Activated CD4-positive, alpha-beta memory T cell treated with anti-CD3 and anti-CD28 coated beads for 36 hours (primary cell): ENCODE results near the gene KCNQ5. TPM values are rescaled to one million over a fixed set of nuclear protein-coding genes. Genes with fewer than 3 reads are reported as not detected.

Experiments
- CTCF ChIA-PET: fragments of 350-600 bp; sonication (Branson Sonifier 250); formaldehyde crosslinking; loops from one replicate; lab custom pipeline; 2021; ENCODE audit warnings: antibody characterized with exemption, inconsistent platforms; lab: Charles Lee
- POLR2A ChIA-PET: fragments of 350-600 bp; sonication (Branson Sonifier 250); formaldehyde crosslinking; loops from one replicate; lab custom pipeline; 2021; ENCODE audit warnings: antibody characterized with exemption; lab: Charles Lee
- DNase-seq: peaks from one replicate; pipeline ENCODE4 v3.0.0-alpha.2; 2020
- H3K27ac Mint-ChIP-seq: one replicate; pipeline ENCODE4 v1.8.0; 2021; ENCODE audit warnings: mixed read lengths
- H3K27me3 Mint-ChIP-seq: one replicate; pipeline ENCODE4 v1.8.0; 2021; ENCODE audit warnings: mixed read lengths
- H3K36me3 Mint-ChIP-seq: one replicate; pipeline ENCODE4 v1.8.0; 2021; ENCODE audit warnings: mixed read lengths
- H3K4me1 Mint-ChIP-seq: one replicate; pipeline ENCODE4 v1.8.0; 2021; ENCODE audit warnings: low read depth, mixed read lengths
- H3K4me3 Mint-ChIP-seq: one replicate; pipeline ENCODE4 v1.8.0; 2021; ENCODE audit warnings: mild to moderate bottlenecking, mixed read lengths
- H3K9me3 Mint-ChIP-seq: one replicate; pipeline ENCODE4 v1.8.0; 2021; ENCODE audit warnings: mixed read lengths
- intact Hi-C: fragments of 100-400 bp; cut with micrococcal nuclease; formaldehyde crosslinking; loops from one replicate; pipeline ENCODE4 v1.15.1; 2023
- total RNA-seq, 2 experiments: library from RNA; stranded (reverse); gene quantifications; one replicate each; pipeline ENCODE4 v1.2.3, GENCODE V29; 2021

KCNQ5 gene
- total RNA-seq, 2 experiments from 2014 or later, result 4.5 to 5.2 TPM

- Mint-ChIP-seq H3K4me3 (no peak overlapping the region), H3K4me1 (no peaks in the 10 kb centered on the region), H3K27me3 (no peaks in the 10 kb centered on the region), H3K36me3 (no peaks in the 10 kb centered on the region), H3K9me3 (no peaks in the 10 kb centered on the region), H3K27ac (no peak overlapping the region)
- CTCF ChIA-PET, result interaction anchor here (0.6 to 1.2 kb wide), 2 partner anchors 171 to 1608 kb away, joined by 3 read pairs; no protein-coding TSS in a partner anchor
- intact Hi-C loops, result no loop called here
- DNase-seq, result no peak
- POLR2A ChIA-PET, result no interaction called here
These were observed 165.6 kb downstream of the KCNQ5 start for GRCh38 chr6:72787391-72788031.

DNA sequence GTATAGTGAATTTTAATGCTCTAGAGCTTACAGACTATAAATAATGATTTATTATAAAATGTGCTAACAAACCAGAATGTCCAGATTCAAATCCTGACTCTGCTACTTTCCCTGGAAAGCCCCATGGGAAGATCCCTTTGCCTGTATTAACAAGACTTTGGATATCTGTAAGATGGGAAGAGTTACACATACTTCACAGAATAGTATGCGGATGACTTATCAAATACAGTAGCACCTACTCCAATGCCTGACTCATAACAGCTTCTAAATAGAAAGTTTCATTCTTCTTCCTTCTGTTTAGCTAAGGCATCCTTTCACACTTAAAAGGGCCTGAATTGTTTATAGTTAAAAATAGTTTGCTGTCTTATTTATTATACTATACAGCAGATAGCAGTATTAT, 166.3 kb downstream of the KCNQ5 start:
- no peak overlapping the region for H3K4me3 Mint-ChIP-seq
- no peak for DNase-seq
- ChIA-PET POLR2A (no interaction called here), CTCF (interaction anchor here (1.2 kb wide), 1 partner anchor 172 kb away, joined by 3 read pairs; no protein-coding TSS in a partner anchor)
- H3K4me1 Mint-ChIP-seq, result no peaks in the 10 kb centered on the region
- intact Hi-C loops, result no loop called here
- no peaks in the 10 kb centered on the region for H3K9me3 Mint-ChIP-seq
- H3K27ac Mint-ChIP-seq, result no peak overlapping the region
- no peaks in the 10 kb centered on the region for H3K36me3 Mint-ChIP-seq
- H3K27me3 Mint-ChIP-seq, result no peaks in the 10 kb centered on the region

GRCh38 chr6:72789145-72789544, 167.3 kb downstream of the KCNQ5 start:
- no peak overlapping the region for H3K4me3 Mint-ChIP-seq
- no peak for DNase-seq
- H3K4me1 Mint-ChIP-seq, result no peaks in the 10 kb centered on the region
- CTCF ChIA-PET, result no interaction called here
- intact Hi-C loops, result no loop called here
- no peaks in the 10 kb centered on the region for H3K36me3 Mint-ChIP-seq
- no peaks in the 10 kb centered on the region for H3K27me3 Mint-ChIP-seq
- H3K27ac Mint-ChIP-seq, result no peak overlapping the region
- no peaks in the 10 kb centered on the region for H3K9me3 Mint-ChIP-seq
- POLR2A ChIA-PET, result no interaction called here

GRCh38 chr6:72792692-72793091, 170.8 kb downstream of the KCNQ5 start:
- Mint-ChIP-seq H3K27ac (no peak overlapping the region), H3K4me3 (no peak overlapping the region), H3K9me3 (no peaks in the 10 kb centered on the region), H3K4me1 (no peaks in the 10 kb centered on the region), H3K27me3 (no peaks in the 10 kb centered on the region), H3K36me3 (no peaks in the 10 kb centered on the region)
- DNase-seq, result no peak
- intact Hi-C loops, result no loop called here
- ChIA-PET CTCF (no interaction called here), POLR2A (no interaction called here)

- Mint-ChIP-seq H3K27me3 (no peaks in the 10 kb centered on the region), H3K4me3 (no peak overlapping the region), H3K4me1 (no peaks in the 10 kb centered on the region), H3K27ac (no peak overlapping the region), H3K36me3 (no peaks in the 10 kb centered on the region), H3K9me3 (no peaks in the 10 kb centered on the region)
- no peak for DNase-seq
- intact Hi-C loops, result no loop called here
- ChIA-PET CTCF (no interaction called here), POLR2A (no interaction called here)
These were observed 172.0 kb downstream of the KCNQ5 start for GRCh38 chr6:72793641-72794395.

GRCh38 chr6:72798196-72798595, 176.3 kb downstream of the KCNQ5 start:
- ChIA-PET POLR2A (no interaction called here), CTCF (no interaction called here)
- Mint-ChIP-seq H3K27ac (no peak overlapping the region), H3K4me1 (no peaks in the 10 kb centered on the region), H3K27me3 (no peaks in the 10 kb centered on the region), H3K4me3 (no peak overlapping the region), H3K9me3 (peaks cover 2% of the 10 kb centered on the region), H3K36me3 (peaks cover 3% of the 10 kb centered on the region)
- no peak for DNase-seq
- intact Hi-C loops, result no loop called here

- intact Hi-C loops, result loop anchor here (5.0 kb wide), 1 partner anchor 73 kb away; no protein-coding TSS in a partner anchor
- POLR2A ChIA-PET, result no interaction called here
- Mint-ChIP-seq H3K4me3 (no peak overlapping the region), H3K4me1 (no peaks in the 10 kb centered on the region), H3K27me3 (no peaks in the 10 kb centered on the region), H3K36me3 (no peaks in the 10 kb centered on the region), H3K9me3 (no peaks in the 10 kb centered on the region), H3K27ac (no peak overlapping the region)
- DNase-seq, result no peak
- CTCF ChIA-PET, result no interaction called here
These were observed 188.0 kb downstream of the KCNQ5 start for GRCh38 chr6:72809746-72810379.

DNA sequence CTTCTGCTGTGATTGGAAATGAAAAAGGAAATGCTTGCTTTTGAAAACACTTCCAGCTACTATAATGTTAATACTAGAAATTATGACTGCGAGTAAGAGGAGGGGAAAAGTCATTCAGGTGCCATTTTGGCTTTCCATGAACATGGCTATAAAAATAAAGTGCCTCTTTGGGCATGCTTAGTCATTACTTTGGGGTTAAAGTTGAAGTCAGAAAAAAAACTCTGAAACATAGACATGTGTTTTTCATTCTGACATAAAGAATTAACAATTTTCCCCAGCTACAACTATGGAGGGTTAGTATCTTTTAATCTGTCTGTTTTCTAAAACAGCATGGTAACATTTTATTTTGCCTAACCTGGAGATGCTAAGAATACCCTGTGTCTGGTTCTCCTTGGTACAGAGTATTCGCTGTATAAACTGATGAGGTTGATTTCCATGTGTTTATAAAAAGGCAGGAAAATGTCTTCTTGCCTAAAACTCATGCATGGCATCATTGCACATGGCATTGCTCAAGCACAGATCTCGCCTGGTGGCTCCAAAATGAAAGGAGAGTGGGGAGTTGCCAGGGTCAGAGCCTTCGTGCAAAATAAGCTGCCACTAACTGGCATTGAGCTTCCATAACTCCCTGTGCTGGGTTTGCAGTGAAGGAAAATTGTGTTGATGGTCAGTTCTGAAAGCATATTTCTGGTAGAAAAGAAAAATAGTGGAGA, 188.9 kb downstream of the KCNQ5 start:
- ChIA-PET CTCF (no interaction called here), POLR2A (no interaction called here)
- Mint-ChIP-seq H3K4me3 (no peak overlapping the region), H3K27me3 (no peaks in the 10 kb centered on the region), H3K27ac (no peak overlapping the region), H3K36me3 (no peaks in the 10 kb centered on the region), H3K4me1 (no peaks in the 10 kb centered on the region), H3K9me3 (no peaks in the 10 kb centered on the region)
- DNase-seq, result no peak
- intact Hi-C loops, result loop anchor here (5.0 kb wide), 1 partner anchor 73 kb away; no protein-coding TSS in a partner anchor

DNA sequence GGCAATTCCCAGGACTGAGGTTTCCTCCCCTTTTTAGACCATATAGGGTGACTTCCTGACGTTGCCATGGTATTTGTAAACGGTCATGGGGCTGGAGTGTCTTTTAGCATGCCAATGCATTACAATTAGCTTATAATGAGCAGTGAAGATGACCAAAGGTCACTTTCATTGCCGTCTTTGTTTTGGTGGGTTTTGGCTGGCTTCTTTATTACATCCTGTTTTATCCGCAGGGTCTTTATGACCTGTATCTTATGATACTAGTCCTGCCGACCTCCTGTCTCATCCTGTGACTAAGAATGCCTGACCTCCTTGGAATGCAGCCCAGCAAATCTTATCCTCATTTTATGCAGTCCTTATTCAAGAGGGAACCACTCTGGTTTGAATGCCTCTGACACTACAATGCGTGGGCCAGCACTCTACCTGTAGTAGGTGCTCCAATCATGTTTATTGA, 190.1 kb downstream of the KCNQ5 start:
- CTCF ChIA-PET, result no interaction called here
- POLR2A ChIA-PET, result no interaction called here
- no peaks in the 10 kb centered on the region for H3K9me3 Mint-ChIP-seq
- no peaks in the 10 kb centered on the region for H3K36me3 Mint-ChIP-seq
- no peaks in the 10 kb centered on the region for H3K27me3 Mint-ChIP-seq
- DNase-seq, result no peak
- intact Hi-C loops, result loop anchor here (5.0 kb wide), 1 partner anchor 75 kb away; no protein-coding TSS in a partner anchor
- no peak overlapping the region for H3K27ac Mint-ChIP-seq
- H3K4me3 Mint-ChIP-seq, result no peak overlapping the region
- H3K4me1 Mint-ChIP-seq, result no peaks in the 10 kb centered on the region

- CTCF ChIA-PET, result interaction anchor here (0.6 kb wide), 1 partner anchor 22 kb away, joined by 3 read pairs; no protein-coding TSS in a partner anchor
- intact Hi-C loops, result loop anchor here (5.0 kb wide), 1 partner anchor 77 kb away; no protein-coding TSS in a partner anchor
These were observed 192.1 kb downstream of the KCNQ5 start for GRCh38 chr6:72813807-72814596.

DNA sequence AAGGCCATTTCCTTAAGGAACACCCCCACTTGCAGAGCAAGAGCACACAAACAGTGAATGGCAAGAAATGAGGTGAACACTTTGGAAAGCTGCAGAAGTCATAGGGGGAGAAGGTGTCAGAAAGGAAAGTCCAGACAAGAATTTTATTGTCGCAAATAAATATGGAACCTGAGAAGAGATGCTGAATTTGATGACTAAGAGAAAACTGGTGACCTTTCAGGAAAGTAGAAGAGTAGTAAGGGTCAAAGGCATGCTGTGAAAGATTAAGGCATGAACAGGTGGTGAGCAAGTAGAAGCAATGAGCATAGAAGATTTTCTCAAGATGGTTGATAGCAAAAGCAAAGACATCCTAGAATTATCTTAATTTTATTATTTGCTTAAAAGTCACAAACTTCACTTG, 194.2 kb downstream of the KCNQ5 start:
- Mint-ChIP-seq H3K4me1 (no peaks in the 10 kb centered on the region), H3K4me3 (no peak overlapping the region), H3K27ac (no peak overlapping the region), H3K9me3 (no peaks in the 10 kb centered on the region), H3K27me3 (no peaks in the 10 kb centered on the region), H3K36me3 (no peaks in the 10 kb centered on the region)
- DNase-seq, result no peak
- ChIA-PET CTCF (interaction anchor here (0.6 kb wide), 1 partner anchor 205 kb away, joined by 3 read pairs; no protein-coding TSS in a partner anchor), POLR2A (no interaction called here)
- intact Hi-C loops, result no loop called here

More at GRCh38 chr6:72813807-72814596, 192.1 kb downstream of the KCNQ5 start:
- Mint-ChIP-seq H3K4me1 (no peaks in the 10 kb centered on the region), H3K9me3 (no peaks in the 10 kb centered on the region), H3K36me3 (no peaks in the 10 kb centered on the region), H3K4me3 (no peak overlapping the region), H3K27me3 (no peaks in the 10 kb centered on the region), H3K27ac (no peak overlapping the region)
- POLR2A ChIA-PET, result no interaction called here
- DNase-seq, result no peak
